ENCODE results near the gene DYNLT4. TPM values are rescaled to one million over a fixed set of nuclear protein-coding genes. Genes with fewer than 3 reads are reported as not detected.

DYNLT4 gene
- total and polyA plus RNA-seq, 2 of the 13 experiments (the other 11 are each of a cell fraction or from before 2014, with no cell fraction given) = 0.77 TPM; not detected in 1

- TF ChIP-seq ZNF280B (CRISPR knock-in tag; IDR thresholded peaks at IDR 0.05; ENCODE audit: borderline replicate concordance) = no peak; the same call in 1 of the 2 replicates
- peak; percentile 57; the same call in 1 of the 2 replicates for TF ChIP-seq SALL1 (CRISPR knock-in tag; IDR thresholded peaks at IDR 0.05)
- TF ChIP-seq PHF8 (CRISPR knock-in tag; IDR thresholded peaks at IDR 0.05) = no peak
- no peak for TF ChIP-seq NFATC3 (CRISPR knock-in tag; IDR thresholded peaks at IDR 0.05)
- TF ChIP-seq SNAPC4 (CRISPR knock-in tag; IDR thresholded peaks at IDR 0.05) = peak; percentile 70
- no peak for TF ChIP-seq ZSCAN30 (CRISPR knock-in tag; IDR thresholded peaks at IDR 0.05)
- TF ChIP-seq FOXP1 (IDR thresholded peaks at IDR 0.05) = no peak
- no peak for TF ChIP-seq FOXP1 (CRISPR knock-in tag; IDR thresholded peaks at IDR 0.05)
- TF ChIP-seq ZBTB7A (CRISPR knock-in tag; IDR thresholded peaks at IDR 0.05) = no peak
- TF ChIP-seq GPN1 (CRISPR knock-in tag; IDR thresholded peaks at IDR 0.05; ENCODE audit: borderline replicate concordance) = no peak
- TF ChIP-seq, protein P1, sequence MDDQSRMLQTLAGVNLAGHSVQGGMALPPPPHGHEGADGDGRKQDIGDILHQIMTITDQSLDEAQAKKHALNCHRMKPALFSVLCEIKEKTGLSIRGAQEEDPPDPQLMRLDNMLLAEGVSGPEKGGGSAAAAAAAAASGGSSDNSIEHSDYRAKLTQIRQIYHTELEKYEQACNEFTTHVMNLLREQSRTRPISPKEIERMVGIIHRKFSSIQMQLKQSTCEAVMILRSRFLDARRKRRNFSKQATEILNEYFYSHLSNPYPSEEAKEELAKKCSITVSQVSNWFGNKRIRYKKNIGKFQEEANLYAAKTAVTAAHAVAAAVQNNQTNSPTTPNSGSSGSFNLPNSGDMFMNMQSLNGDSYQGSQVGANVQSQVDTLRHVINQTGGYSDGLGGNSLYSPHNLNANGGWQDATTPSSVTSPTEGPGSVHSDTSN (CRISPR knock-in tag; IDR thresholded peaks at IDR 0.05; ENCODE audit: borderline replicate concordance) = no peak
- no peak; the same call in 1 of the 2 replicates for TF ChIP-seq MIER3 (CRISPR knock-in tag; IDR thresholded peaks at IDR 0.05; ENCODE audit: borderline replicate concordance)
- TF ChIP-seq, protein P2, sequence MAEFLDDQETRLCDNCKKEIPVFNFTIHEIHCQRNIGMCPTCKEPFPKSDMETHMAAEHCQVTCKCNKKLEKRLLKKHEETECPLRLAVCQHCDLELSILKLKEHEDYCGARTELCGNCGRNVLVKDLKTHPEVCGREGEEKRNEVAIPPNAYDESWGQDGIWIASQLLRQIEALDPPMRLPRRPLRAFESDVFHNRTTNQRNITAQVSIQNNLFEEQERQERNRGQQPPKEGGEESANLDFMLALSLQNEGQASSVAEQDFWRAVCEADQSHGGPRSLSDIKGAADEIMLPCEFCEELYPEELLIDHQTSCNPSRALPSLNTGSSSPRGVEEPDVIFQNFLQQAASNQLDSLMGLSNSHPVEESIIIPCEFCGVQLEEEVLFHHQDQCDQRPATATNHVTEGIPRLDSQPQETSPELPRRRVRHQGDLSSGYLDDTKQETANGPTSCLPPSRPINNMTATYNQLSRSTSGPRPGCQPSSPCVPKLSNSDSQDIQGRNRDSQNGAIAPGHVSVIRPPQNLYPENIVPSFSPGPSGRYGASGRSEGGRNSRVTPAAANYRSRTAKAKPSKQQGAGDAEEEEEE (CRISPR knock-in tag; IDR thresholded peaks at IDR 0.05; ENCODE audit: borderline replicate concordance) = 0 out of 2 replicates have a peak, but pooled peaks have one; percentile 4
- TF ChIP-seq, protein P3, sequence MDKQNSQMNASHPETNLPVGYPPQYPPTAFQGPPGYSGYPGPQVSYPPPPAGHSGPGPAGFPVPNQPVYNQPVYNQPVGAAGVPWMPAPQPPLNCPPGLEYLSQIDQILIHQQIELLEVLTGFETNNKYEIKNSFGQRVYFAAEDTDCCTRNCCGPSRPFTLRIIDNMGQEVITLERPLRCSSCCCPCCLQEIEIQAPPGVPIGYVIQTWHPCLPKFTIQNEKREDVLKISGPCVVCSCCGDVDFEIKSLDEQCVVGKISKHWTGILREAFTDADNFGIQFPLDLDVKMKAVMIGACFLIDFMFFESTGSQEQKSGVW (CRISPR knock-in tag; IDR thresholded peaks at IDR 0.05; ENCODE audit: borderline replicate concordance) = no peak
- no peak for TF ChIP-seq ZFP37 (CRISPR knock-in tag; IDR thresholded peaks at IDR 0.05; ENCODE audit: borderline replicate concordance)
- TF ChIP-seq ZNF780A (CRISPR knock-in tag; IDR thresholded peaks at IDR 0.05) = no peak
- TF ChIP-seq ZBTB43 (CRISPR knock-in tag; conservative IDR thresholded peaks at IDR 0.05) = no peak
Observed at GRCh38 chr1:44827197-44828002, 20.2 kb upstream of the DYNLT4 start (continued).
